Adrenal gland (tissue), 5 donors: ENCODE data around the gene INSM1.

Experiments
- CTCF ChIP-seq, 6 experiments: fragments of 450-650 bp in 4 of 6; fragments of 200-600 bp in 2 of 6; sonication (generic) in 1 of 6; IDR thresholded peaks; 1 replicate in 5 of 6; 2 replicates in 1 of 6; pipeline versions ENCODE4 v1.5.1 to v1.8.0; 2016 to 2021; ENCODE audit warnings: antibody characterized with exemption in 6 of 6, mild to moderate bottlenecking in 2 of 6, moderate library complexity in 1 of 6
- POLR2A ChIP-seq, 2 donors: fragments of 450-650 bp; IDR thresholded peaks; one replicate each; pipeline ENCODE4 v1.6.1; 2017; ENCODE audit warnings: antibody characterized with exemption in 2 of 2, mild to moderate bottlenecking in 2 of 2, moderate library complexity in 1 of 2
- donor health status: DM: no; HTN: no; CAD: no.

GRCh38 chr20:20358801-20359200 lies 9.1 kb upstream of the INSM1 start:
- no peak for TF ChIP-seq CTCF (IDR thresholded peaks at IDR 0.05)
- no peak for TF ChIP-seq POLR2A (IDR thresholded peaks at IDR 0.05)
